ENCODE results near the gene TEP1. TPM values are rescaled to one million over a fixed set of nuclear protein-coding genes. Genes with fewer than 3 reads are reported as not detected.

The TEP1 gene
- total and polyA plus RNA-seq, 8 donors: 9.3 to 190 (median 19.0) TPM

DNA sequence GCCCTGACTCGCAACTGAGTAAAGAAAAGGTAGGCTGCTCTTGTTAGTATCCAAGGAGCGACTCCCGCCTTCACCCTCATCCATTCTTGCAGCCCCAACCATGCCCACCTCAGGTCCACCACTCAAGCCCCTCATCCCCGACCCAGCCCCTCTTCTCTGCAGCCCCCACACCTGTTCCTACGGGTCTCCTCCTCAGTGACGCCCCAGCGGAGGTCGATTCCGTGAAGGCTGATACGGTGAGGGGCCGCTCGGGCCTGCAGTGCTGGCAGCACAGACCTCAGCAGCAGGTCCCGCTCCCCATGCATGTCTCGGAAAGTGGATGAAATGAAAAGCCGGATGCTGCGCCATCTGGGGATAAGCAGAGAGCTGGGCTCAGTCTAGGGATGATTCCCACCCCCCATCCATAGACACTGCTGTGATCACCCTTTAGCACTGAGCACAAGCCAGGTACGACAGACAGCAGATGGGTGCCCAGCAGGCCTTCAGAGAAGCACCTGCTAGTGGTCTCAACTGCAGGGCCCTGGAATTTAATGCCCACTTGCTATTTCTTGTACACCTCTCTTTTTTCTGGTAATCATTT is 26.9 kb downstream of the TEP1 start:
- intact Hi-C loops (cut with DNase I; ENCODE audit: low total_unique reads): no loop called here
- Histone ChIP-seq H3K9me3 (no peaks in the 10 kb centered on the region), H3K27ac (no peak overlapping the region), H3K36me3 (peaks cover 99 to 100% (median 100%) of the 10 kb centered on the region in 4 donors), H3K4me3 (no peak overlapping the region), H3K27me3 (no peaks in the 10 kb centered on the region), H3K4me1 (no peaks in the 10 kb centered on the region)
- DNase-seq: no peak
- WGBS, 5 donors: 94 to 98% (median 97%) methylated on average over 17 of the region's 17 CpGs
- no peak for TF ChIP-seq POLR2A (IDR thresholded peaks at IDR 0.05)
- TF ChIP-seq, protein P1, sequence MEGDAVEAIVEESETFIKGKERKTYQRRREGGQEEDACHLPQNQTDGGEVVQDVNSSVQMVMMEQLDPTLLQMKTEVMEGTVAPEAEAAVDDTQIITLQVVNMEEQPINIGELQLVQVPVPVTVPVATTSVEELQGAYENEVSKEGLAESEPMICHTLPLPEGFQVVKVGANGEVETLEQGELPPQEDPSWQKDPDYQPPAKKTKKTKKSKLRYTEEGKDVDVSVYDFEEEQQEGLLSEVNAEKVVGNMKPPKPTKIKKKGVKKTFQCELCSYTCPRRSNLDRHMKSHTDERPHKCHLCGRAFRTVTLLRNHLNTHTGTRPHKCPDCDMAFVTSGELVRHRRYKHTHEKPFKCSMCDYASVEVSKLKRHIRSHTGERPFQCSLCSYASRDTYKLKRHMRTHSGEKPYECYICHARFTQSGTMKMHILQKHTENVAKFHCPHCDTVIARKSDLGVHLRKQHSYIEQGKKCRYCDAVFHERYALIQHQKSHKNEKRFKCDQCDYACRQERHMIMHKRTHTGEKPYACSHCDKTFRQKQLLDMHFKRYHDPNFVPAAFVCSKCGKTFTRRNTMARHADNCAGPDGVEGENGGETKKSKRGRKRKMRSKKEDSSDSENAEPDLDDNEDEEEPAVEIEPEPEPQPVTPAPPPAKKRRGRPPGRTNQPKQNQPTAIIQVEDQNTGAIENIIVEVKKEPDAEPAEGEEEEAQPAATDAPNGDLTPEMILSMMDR (IDR thresholded peaks at IDR 0.05): no peak
- TF ChIP-seq EP300 (IDR thresholded peaks at IDR 0.05): no peak
- no peak for TF ChIP-seq POLR2AphosphoS5 (IDR thresholded peaks at IDR 0.05)

DNA sequence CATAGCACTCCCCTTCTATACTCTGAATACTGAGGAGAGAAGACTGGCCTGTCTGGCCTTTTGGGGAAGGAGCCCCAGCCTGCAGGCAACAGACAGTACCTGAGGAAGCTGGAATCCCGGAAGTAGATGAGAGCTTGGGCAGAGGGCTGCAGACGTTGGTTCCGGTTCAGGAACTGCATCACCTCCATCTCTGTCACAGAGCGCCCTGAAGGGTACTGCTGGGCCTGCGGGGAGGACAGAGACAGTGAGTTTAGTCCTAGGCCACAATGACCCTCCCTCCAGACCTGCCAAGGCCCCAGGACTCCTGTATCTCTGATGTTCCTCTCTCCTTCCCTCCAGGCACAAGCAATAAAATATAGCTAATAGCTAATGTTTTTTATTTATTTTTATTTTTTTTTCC is 28.4 kb downstream of the TEP1 start:
- Histone ChIP-seq H3K36me3 (peaks cover 99 to 100% (median 100%) of the 10 kb centered on the region in 4 donors), H3K27me3 (no peaks in the 10 kb centered on the region), H3K4me1 (no peaks in the 10 kb centered on the region), H3K9me3 (no peaks in the 10 kb centered on the region), H3K27ac (no peak overlapping the region), H3K4me3 (no peak overlapping the region)
- TF ChIP-seq POLR2AphosphoS5 (IDR thresholded peaks at IDR 0.05): no peak
- TF ChIP-seq, protein P1 (IDR thresholded peaks at IDR 0.05): no peak
- no peak for TF ChIP-seq EP300 (IDR thresholded peaks at IDR 0.05)
- TF ChIP-seq POLR2A (IDR thresholded peaks at IDR 0.05): no peak
- no peak for DNase-seq
- WGBS, 5 donors: 91 to 97% (median 94%) methylated on average over 4 to 5 of the region's 5 CpGs
- intact Hi-C loops (cut with DNase I; ENCODE audit: low total_unique reads): no loop called here

DNA sequence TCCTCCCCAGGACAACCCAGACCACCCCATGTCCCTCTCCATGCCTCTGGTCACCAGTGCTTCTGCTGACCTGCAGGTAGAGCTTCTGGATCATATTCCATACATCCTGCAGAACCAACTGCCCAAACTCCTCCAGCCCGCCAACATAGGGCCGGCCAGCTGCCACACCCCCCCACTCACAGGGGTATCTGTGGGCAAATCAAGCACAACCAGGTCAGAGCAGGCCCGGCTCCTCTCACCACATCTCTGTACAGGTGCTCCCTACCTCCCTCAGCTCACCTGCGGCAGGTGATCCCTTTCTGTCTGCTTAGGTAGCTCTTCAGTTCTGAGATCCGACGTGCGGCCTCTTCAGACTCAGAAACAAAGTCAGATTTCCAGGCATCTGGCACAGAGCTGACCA is 29.0 kb downstream of the TEP1 start:
- TF ChIP-seq POLR2AphosphoS5 (IDR thresholded peaks at IDR 0.05): no peak
- TF ChIP-seq, protein P1 (IDR thresholded peaks at IDR 0.05): no peak
- TF ChIP-seq EP300 (IDR thresholded peaks at IDR 0.05): no peak
- no peak for TF ChIP-seq POLR2A (IDR thresholded peaks at IDR 0.05)
- Histone ChIP-seq H3K27ac (no peak overlapping the region), H3K27me3 (no peaks in the 10 kb centered on the region), H3K9me3 (no peaks in the 10 kb centered on the region), H3K4me3 (no peak overlapping the region), H3K4me1 (no peaks in the 10 kb centered on the region), H3K36me3 (peaks cover 99 to 100% (median 100%) of the 10 kb centered on the region in 4 donors)
- intact Hi-C loops (cut with DNase I; ENCODE audit: low total_unique reads): no loop called here
- DNase-seq: no peak
- 88 to 98% (median 94%) methylated on average over 7 of the region's 7 CpGs for WGBS, 5 donors

DNA sequence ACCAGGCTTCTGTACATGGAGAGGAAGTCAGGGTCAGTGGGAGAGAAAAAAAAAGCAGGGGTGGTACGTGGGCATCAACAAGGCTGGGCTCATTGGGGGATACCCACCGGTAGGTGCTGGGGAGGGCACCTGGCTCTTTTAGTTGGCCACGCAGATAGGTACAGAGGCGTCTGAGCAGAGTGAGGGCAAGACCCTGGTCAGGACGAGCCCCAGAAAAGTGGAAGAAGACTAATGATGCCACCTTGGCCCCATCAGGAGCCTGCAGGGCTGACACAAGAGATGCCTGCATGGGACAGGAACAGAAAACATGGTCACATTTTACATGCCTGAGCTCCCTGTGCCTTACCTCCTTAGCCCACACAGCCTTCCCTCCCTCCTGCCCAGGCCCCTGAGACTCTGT is 29.7 kb downstream of the TEP1 start:
- Histone ChIP-seq H3K4me1 (no peaks in the 10 kb centered on the region), H3K36me3 (peaks cover 99 to 100% (median 100%) of the 10 kb centered on the region in 4 donors), H3K9me3 (no peaks in the 10 kb centered on the region), H3K27me3 (no peaks in the 10 kb centered on the region), H3K4me3 (no peak overlapping the region), H3K27ac (no peak overlapping the region)
- intact Hi-C loops (cut with DNase I; ENCODE audit: low total_unique reads): no loop called here
- no peak for DNase-seq
- WGBS, 5 donors: 87 to 95% (median 91%) methylated on average over 5 of the region's 5 CpGs
- no peak for TF ChIP-seq POLR2AphosphoS5 (IDR thresholded peaks at IDR 0.05)
- TF ChIP-seq EP300 (IDR thresholded peaks at IDR 0.05): no peak
- TF ChIP-seq POLR2A (IDR thresholded peaks at IDR 0.05): no peak
- TF ChIP-seq, protein P1 (IDR thresholded peaks at IDR 0.05): no peak
